Inflammatory macrophage treated with lipopolysaccharide for 4 hours (primary cell): ENCODE data around the gene ARL5C.
"Not testable (repeated sequence)": the region's sequence is repeated elsewhere in the genome, so short reads cannot be mapped to it uniquely, and the experiment has no call there.

ENCODE experiments used
- DNase-seq: peaks from one replicate; pipeline ENCODE4 v3.0.0-alpha.2; 2020

Gene ARL5C

DNA sequence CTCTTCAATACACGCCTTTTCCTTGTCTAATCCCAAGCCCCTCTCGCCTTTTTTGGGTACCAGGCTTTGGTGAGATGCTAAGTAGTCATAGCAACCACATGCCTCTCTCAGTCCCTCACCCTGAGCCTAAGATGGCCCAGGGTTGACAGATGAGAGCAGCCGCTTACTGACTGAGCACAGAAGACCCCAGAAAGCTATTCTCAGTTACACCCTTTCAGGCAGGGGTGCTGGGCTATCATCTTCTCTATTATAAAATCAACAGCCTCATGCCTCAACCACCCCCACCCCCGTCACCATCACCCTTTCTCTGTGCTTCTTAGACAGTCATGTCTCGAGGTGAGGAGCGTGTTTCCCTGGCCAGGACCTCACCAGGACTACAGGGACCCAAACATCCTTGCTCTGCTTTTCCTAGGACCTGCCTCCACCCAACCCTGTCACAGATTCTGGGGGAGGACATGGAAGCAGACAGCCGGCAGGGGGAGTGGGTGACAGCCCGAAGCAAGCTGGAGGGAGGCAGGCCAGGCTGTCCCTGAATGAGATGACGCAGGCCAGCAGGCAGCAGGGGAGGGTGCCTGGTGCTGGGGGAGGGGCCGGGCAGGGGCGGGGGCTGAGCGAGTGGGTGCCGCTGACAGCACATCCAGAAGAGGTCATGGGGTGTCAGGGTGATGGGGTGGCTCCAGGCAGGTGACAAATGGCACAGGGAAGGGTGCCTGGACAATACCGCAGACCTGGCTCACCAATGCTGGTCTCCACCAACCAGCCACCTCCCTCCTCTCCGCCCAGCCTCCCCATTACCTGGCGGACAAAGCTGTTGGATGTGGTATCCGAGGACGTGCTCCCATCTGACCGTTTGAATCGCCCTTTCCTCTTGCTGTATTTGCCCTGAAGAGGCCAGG is 28.4 kb upstream of the ARL5C start:
- no peak for DNase-seq

- no peak for DNase-seq
Measured at GRCh38 chr17:39193346-39193745, 27.4 kb upstream of the ARL5C start.

DNA sequence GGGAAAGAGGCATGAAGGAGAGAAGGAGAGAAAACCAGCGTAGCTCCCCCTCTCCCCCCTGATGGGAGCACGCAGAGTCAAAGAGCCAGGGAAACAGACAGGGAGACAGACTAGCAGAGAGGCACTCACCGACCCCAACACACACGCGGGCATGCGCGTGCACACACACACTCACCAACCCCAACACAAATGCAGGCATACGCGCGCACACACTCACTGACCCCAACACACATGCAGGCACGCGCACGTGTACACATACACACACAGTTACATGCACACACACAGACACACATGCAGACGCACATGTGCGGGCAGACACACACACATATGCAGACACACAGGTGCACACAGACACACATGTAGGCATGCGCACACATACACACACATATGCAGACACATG is 26.9 kb upstream of the ARL5C start:
- DNase-seq, result no peak

DNA sequence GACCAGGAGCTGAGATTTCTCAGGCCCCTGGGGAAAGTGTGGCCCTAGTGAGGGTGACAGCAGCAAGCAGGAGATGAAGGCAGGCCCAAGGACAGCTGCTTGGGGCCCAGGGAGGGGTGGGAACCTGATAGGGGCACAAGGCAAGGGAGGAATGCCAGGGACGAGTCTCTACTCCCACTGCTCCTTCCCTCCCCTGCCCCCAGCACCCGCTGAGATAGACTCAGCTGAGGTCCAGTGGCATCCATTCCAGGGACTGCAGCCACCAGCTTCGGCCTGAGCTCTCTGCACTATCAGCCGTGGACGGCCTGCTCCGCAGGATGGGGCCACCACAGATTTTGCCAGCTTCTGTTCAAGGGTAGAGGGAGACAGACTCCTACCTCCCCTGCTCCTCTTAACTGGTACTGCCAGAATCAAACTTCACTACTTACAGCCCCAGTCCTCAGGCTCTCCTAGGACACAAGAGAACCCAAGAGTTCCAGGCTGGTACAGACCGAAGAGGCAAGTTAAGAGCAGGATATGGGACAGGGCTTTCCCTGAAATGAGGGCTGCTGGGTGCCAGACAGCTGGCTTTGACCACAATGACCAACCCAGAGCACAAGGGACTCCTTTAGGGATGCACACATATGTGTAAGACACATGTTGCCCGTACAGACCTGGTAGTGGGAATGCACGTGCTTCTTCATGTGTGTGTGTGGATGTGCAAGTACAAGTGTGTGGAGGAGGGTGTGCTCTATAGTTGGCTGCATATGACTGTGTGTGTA is 26.0 kb upstream of the ARL5C start:
- no peak for DNase-seq

DNA sequence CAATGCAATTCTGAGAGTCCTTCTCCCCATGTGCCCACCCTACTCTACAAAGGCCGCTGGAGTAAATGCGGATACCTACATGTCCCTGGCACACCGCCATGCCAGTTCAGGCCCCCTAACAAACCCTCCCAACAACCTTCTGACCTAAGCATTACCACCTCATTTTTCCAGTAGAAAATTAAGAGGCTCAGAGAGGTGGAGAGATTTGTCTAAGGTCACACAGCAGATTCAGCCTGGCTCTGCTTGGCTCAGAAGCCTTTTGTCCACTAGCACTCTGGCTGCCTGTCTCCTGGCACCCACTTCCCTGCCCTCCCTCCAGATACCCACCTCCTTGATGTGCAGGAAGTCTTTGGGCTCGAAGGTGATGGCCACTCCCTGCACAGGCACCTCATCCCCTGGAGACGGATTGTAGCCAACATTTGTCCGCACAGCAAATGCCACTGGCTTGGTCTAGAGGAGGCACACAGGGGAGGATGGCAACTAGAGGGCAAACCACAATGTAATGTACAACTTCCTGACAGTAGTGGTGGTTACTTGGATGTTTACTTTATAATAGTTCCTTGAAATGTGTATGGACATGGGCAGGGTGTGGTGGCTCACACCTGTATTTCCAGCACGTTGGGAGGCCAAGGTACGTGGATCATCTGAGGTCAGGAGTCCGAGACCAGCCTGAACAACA is 21.3 kb upstream of the ARL5C start:
- DNase-seq, result no peak

DNA sequence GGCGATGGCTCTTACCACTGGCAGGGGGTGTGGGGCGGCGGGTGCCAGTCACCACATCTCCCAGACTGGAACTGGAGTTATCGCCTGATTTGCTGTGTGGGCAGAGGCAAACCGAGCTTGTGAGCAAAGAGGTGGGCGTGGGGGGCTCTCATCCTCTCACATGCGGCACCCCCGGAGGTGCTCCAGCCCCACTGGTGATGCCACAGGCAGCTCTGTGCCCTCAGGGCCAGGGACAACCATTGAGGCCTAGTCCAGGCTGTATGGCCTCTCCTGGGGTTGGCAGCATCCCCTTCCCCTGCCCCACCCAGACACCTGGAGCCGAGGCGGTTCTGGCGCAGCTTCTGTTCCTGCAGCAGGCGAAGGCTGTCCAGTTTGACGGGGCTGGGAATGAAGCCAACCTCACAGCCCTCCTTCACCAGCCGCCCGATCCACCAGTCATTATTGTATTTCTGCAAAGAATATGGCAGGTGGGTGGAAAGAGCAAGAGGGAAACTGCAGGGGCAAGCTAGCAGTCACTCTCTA is 20.6 kb upstream of the ARL5C start:
- no peak for DNase-seq

GRCh38 chr17:39183720-39184119 is 17.8 kb upstream of the ARL5C start:
- no peak for DNase-seq

DNA sequence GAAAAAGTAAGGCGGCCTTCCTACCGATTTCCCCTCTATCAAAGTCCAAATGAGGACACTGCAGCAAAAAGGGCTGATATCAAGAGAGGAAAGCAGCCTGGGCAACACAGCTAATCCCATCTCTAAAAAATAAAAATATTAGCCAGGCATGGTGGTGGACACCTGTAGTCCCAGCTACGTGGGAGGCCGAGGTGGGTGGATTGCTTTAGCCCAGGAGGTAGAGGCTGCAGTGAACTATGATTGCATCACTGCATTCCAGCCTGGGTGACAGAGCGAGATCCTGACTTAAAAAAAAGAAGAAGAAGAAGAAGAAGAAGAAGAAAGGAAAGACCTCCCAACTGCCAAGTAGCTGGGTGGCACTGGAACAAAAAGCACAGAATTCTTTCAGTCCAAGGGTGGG is 17.1 kb upstream of the ARL5C start:
- DNase-seq, result no peak

GRCh38 chr17:39181303-39181702 is 15.3 kb upstream of the ARL5C start:
- no peak for DNase-seq

DNA sequence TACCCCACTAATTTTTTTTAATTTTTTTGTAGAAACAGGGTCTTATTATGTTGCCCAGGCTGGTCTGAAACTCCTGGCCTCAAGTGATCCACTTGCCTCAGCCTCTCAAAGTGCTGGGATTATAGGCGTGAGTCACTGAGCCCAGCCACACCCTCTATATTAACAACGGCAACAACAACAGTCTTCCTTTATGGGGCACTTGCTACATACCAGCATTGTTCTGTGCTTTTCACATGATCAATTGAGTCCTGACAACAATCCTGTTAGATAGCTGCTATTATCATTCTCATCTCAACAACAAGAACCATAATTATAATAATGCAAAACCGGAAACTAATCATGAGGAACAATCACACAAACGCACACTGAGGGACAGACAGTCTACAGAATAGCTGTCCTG is 12.6 kb upstream of the ARL5C start:
- DNase-seq, result no peak

GRCh38 chr17:39177256-39177655 is 11.3 kb upstream of the ARL5C start:
- DNase-seq, result no peak

GRCh38 chr17:39175695-39176093 is 9.7 kb upstream of the ARL5C start:
- DNase-seq, result peak; percentile 40

GRCh38 chr17:39174920-39175694 is 9.1 kb upstream of the ARL5C start:
- peak; percentile 60 for DNase-seq

DNA sequence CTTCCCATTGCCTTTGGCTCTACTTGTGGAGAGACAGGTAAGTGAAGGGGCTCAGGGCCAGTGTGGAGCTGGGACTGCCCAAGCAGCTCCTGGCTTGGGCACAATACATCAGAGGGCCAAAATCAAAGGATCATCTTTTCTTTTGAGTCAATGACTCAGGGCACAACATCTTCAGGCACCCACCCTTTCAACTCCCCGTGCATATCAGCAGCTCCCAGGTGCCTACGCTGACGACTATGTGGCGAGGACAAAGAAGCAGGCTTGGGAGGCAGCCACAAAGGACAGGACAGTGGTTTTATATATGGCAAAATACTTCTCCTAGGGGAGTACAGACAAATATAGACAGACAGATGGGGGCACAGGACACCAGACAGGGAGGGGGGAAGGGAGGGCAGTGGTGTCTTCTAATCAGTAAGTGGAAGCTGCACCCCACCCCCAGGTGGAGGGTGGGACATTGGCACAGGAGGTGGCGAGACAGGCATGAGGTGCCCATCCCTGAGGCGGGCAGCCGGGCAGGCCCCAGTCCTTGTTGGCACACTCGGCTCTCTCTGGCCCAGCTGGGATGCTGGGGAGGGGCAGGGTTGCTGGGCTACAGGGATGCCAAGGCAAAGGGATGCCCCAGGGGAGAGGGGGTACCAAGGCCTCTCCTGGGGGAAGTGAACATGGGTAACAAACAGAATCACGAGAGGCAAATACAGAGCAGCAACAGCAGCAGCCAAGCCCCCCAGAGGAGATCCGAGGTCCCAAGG is 7.7 kb upstream of the ARL5C start:
- DNase-seq, result no peak

DNA sequence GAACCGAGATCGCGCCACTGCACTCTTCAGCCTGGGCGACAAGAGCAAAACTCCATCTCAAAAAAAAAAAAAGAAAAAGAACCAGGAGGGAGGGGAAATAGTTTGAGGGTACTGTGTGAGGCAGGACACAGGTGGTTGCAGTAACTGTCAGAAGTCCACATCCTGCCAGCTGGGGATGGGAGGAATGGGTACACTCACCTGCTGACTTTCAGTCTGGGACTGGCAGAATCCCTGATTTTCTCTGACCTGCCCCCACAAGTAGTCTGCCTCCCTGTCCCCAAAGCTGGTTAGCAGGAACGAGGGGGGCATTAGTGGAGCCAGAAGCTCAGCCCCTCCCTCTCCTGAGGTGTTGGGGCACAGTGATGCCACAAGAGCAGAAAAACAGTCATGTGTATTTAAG is 7.1 kb upstream of the ARL5C start:
- DNase-seq, result no peak

- no peak for DNase-seq
Measured at GRCh38 chr17:39171933-39172332, 6.0 kb upstream of the ARL5C start.

DNA sequence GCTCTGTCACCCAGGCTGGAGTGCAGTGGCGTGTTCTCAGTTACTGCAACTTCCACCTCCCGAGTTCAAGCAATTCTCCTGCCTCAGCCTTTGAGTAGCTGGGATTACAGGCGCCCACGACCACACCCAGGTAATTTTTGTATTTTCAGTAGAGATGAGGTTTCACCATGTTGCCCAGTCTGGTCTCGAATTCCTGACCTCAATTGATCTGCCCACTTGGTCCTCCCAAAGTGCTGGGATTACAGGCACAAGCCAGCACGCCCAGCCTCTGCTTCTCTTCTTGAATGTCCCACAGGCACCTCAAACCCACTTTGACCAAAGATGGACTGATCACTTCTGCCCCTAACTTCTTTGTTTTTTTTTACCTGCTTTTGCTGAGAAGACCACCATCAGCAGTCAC is 4.6 kb upstream of the ARL5C start:
- no peak for DNase-seq

GRCh38 chr17:39170109-39170508 is 4.1 kb upstream of the ARL5C start:
- DNase-seq, result no peak

DNA sequence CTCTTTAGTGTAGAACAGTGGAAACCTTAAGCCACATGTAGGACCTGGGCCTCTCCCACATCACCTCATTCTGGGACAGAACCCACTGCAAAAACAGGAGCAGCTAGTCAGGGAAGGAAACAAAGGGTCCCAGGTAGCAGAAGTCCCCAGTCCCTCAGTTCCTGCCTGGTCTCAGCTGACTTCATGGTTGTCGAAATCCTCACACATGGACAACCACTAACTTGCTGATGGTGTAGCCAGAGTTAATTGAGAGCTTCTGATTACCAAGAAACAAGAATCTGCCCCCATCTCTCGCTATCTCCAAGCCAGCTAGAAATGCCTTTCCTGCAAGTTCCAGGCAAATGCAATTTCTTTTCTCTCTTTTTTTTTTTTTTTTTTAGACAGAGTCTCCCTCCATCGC is 3.6 kb upstream of the ARL5C start:
- no peak for DNase-seq

GRCh38 chr17:39169101-39169500 is 3.1 kb upstream of the ARL5C start:
- no peak for DNase-seq

DNA sequence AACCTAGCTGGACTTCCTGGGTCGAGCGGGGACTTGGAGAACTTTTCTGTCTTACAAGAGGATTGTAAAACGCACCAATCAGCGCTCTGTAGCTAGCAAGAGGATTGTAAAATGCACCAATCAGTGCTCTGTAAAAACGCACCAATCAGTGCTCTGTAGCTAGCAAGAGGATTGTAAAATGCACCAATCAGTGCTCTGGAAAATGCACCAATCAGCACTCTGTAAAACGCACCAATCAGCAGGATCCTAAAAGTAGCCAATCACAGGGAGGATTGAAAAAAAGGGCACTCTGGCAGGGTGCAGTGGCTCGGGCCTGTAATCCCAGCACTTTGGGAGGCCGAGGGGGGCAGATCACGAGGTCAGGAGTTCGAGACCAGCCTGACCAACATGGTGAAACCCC is 2.5 kb upstream of the ARL5C start:
- not testable (repeated sequence) for DNase-seq

- DNase-seq, result peak; percentile 34
Measured at GRCh38 chr17:39167476-39167875, 1.5 kb upstream of the ARL5C start.
